Measurements from ENCODE around the gene UGT3A2.

The UGT3A2 gene, protein sequence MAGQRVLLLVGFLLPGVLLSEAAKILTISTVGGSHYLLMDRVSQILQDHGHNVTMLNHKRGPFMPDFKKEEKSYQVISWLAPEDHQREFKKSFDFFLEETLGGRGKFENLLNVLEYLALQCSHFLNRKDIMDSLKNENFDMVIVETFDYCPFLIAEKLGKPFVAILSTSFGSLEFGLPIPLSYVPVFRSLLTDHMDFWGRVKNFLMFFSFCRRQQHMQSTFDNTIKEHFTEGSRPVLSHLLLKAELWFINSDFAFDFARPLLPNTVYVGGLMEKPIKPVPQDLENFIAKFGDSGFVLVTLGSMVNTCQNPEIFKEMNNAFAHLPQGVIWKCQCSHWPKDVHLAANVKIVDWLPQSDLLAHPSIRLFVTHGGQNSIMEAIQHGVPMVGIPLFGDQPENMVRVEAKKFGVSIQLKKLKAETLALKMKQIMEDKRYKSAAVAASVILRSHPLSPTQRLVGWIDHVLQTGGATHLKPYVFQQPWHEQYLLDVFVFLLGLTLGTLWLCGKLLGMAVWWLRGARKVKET

DNA sequence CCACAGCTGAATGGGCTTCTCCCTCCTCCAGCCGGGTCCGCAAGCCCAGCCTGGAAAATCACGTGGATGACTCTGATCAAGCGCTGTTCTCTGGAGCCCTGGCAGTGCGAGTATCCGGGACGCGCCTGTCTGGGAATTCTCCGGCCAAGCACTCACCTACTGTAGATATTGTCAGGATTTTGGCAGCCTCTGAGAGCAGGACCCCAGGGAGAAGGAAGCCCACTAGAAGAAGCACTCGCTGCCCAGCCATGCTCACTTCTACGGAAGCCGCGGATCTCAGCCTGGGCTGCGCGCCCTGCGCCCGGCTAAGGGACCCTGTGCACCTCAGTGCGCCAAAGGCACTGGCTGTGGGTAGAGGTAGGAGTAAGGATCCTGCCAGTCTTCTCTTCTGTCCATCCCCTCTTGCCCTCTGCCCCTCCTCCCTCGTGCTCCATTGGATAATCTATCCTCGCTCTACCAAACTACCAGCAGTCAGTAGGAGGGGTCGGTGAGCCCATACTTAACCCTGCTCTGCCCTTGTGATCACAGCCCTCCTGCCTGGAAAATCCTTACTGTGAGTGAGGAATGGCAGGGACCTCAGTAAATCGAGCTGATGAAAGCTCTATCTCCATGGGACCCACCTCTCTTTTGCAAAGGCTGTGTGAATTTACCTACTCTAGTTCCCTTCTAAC lies at the start of gene UGT3A2:
TSS of gene UGT3A2 (minus strand) at position 343 of the 671 bp plus-strand sequence. CDS start at position 250, 93 bp downstream.
- DNase-seq = peak; percentile 26

DNA sequence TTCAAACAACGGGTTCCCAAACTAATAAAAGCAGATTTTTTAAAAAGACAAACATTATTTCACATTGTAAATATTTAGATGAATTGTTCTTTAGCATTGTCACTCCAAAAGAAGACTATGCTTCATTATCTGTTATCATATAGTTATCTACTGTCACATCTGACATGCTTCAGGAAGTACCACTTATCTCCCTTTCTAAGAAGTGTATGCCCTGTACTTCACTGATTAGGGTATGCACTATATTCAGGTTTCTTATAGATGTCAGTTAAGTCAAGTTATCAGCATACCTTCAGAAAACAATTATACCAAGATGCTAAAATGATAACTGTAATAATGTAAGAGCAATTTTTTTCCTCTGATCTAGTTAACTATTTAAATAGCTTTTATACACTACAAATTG lies 44.6 kb upstream of the UGT3A2 start:
- no peak for DNase-seq

DNA sequence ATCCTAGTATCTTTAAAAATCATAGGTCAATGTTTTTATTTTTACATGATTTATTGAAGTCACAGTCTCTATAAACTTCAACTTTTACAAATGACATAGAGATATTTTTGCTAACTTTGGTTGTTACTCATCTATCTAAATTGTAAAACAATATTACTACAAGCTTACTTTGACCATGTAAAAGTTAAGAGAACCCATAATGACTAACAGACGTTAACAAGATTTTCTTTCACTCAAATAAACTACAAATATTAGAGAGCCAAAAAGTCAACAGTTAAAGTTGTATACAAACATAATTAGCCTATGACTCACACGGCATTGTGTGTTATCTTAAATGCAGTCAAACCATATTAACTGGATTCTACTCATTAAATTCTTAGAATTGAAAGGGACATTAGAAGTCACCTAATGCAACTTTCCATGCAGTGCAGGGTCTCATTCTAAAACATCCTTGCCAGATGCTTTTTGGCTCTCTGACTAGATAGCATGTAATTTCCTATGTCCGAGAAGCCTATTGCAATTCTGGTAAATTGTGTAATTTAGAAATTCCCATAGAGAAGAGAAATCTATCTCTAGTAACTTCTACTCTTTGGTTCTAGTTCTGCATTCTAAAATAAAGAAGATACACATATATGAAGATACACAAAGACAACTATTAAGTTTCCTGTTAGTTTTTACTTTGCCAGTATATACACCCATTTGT lies 42.2 kb upstream of the UGT3A2 start:
- no peak for DNase-seq

DNA sequence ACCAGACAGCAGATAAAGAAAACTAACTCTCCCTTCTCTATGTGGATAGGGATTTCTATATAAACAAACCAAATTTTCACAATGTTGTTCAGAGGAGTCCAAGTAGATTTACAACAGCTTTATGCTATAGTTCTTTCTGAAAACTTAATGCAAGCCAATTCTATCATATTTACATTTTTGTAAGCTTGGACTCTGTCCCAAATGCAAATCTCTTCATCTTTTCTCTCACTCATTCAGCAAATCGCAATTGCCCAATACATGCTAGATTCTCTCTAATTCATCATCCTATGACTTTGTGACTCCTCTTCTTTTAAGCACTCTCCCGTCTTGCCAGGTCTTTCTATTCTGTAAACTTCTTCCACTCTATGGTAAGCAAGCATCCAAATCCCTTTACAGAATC lies 39.1 kb upstream of the UGT3A2 start:
- no peak for DNase-seq

DNA sequence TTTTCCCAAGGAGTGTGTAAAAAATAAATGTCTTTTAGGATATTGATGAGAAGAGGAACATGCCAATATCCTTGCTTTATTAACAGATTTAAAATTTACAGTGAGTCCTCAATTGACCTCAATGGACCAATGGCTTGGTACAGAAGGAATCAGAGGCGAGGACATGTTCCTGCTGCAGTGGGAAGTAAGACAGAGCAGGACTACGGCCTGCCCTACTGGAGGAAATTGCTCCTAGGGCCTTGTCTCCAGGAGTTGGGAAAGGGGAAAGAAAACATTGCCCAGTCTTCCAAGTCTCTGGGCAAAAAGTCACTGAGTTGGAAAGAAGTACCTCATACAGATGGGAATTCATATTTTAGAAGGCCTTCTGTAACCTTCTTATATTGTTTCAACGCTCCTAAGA lies 33.1 kb upstream of the UGT3A2 start:
- DNase-seq = no peak

DNA sequence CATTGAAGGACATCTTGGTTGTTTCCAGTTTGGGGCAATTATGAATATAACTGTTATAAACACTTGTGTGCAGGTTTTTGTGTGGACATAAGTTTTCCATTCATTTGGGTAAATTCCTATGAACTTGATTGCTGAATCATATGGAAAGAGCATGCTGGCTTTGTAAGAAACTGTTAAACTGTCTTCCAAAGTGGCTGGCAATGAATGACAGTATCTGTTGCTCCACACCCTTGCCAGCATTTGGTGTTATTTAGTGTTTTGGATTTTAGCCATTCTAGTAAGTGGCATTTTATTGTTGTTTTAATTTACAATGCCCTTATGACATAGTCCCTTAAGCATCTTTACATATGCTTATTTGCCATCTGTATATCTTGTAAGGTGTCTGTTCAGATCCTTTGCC lies 29.8 kb upstream of the UGT3A2 start:
- DNase-seq = no peak

DNA sequence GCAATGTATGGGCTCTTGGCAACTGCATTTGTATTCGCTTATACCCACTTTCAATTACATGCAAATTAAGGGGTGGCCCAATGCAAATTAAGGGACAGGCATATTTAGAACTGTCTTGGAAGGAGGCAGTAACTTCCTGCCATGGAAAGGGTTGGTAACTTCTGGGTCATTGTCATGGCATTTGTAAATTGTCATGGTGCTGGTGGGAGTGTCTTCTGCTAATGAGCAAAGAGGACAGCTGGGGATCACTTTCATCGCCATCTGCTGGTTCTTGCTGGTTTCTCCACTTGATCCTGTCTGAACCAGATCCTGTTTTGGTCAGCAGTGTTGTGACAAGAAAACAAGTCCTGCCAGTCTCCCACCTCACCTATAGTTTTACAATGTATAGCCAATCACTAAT lies 23.3 kb upstream of the UGT3A2 start:
- no peak for DNase-seq

DNA sequence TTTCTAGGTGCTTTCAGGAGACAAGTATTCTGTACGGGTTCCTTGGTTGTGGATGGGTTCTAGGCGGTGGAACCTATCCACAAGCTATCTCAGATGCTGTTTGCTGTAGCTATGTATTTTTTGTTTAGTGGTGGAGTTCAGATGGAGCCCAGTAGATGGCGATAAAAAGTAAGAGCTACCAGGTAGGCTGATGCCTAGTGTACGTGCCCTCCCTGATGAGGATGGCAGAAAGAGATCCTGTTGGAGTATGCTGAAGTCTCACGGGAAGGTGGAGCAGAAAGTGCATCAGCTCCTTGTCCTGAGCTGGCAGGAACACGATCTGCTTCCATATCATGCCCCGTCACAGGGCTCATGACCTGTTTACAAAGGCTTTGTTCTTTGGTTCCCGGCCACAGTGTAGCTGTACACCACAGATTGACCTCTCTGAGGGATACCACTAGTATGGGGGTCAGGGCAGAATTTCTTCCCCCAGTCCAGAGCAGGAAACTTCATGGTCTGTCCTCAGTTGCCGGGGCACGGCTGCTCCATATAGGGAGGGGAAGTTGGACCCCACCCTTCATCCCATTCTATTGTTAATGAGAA lies 12.6 kb upstream of the UGT3A2 start:
- peak; percentile 27 for DNase-seq

DNA sequence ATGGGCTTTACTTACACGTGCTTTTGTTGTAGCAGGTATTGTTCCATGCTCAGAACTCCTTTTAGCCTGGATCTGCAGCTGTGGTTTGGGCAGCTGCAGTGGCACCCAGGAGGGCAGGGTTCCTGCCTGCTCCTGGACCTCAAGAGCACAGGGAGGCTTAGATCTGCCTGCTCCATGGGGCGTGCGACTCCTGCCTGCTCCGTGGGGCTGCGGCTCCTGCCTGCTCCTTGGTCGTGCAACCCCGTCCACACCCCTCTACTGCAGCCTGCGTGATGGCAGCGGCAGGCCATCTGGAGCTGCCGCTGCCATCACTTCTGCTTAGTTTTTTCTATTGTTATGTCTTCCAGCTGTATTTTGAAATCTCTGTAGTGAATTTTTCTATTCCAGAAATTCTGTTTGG lies 11.7 kb upstream of the UGT3A2 start:
- DNase-seq = no peak

DNA sequence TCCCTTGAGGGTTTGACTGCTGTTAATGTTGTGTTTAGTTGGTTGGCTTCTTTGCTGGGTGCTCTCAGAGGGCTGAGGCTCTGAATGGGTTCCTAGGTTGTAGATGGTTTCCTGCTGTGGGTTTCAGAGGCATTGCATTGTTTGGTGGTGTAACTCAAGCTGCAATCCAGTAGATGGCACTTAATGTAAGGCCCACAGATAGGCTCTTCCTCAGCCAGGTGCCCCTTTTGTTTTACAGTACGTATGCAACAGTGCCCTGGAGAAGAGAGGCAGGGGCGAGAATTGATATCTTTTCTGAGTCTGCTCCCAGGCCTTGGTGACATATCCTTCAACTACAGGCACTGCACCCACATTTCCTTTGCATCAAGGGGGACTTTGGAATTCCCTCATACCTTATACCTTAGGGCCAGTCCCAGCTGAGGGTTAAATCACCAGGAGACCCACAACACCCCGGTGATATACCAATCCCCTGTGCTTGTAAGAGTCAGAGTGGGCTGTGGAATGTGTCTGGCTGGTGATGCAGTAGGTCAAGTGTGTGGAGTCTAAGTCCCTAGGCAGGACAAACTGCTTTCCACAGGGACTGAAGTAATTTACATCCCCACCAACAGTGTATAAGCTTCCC lies 7.0 kb upstream of the UGT3A2 start:
- DNase-seq = no peak

DNA sequence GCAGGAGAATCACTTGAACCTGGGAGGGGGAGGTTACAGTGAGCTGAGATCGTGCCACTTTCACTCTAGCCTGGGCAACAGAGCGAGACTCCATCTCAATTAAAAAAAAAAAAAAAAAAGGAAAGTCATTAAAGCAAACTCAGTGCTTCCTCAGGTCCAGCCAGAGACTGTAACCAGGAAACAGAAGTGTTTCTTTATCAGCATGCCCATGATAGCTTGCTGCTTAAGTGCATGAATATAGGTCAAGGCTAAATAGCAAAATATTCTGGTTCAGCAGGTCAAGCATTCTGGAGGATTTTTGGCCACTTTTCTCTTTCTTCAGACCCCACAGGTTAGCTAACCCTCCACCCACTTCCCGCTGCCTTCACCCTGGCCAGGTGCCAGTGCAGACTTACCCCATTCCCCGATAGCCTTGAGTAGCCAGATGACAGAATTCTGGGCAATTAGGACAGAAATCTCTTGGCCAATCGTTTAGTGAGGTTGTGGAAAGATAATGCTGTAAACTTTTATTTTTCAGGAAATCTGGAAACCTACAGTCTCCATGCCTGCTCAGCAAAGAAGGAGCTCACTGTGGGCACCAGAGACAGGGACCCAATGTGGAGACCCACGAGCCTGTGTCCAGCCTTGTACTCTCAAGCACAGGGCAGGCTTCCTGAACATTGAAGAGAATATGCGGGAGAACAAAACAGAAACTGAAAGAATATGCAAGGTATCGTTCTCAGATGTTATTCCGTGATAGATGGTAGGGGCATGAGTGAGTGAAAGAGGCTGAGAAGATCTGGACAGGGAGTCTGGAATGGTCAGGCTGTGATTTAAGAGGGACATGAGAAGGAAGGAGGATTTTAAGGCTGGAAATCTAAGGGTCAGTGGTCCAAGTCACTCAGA lies 4.2 kb upstream of the UGT3A2 start:
- no peak for DNase-seq

DNA sequence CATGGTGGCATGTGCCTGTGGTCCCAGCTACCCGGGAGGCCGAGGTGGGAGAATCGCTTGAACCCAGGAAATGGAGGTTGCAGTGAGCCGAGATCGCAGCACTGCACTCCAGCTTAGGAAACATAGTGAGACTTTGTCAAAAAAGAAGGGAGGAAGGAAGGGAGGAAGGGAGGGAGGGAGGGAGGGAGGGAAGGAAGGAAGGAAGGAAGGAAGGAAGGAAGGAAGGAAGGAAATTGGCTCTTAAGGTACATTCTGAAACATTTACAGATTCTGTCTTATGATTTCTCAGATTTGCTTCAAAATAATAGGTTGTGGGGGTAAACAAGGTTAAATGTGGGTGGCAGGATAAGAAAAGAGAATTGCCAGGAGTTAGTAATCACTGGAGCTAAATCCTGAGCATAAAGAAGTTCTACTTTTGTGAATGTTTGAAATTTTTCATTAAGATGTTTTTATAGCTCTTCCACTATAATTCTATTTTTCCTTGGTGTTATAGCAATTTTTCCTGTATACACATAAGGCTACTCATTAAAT lies 2.1 kb upstream of the UGT3A2 start:
- DNase-seq = no peak

DNA sequence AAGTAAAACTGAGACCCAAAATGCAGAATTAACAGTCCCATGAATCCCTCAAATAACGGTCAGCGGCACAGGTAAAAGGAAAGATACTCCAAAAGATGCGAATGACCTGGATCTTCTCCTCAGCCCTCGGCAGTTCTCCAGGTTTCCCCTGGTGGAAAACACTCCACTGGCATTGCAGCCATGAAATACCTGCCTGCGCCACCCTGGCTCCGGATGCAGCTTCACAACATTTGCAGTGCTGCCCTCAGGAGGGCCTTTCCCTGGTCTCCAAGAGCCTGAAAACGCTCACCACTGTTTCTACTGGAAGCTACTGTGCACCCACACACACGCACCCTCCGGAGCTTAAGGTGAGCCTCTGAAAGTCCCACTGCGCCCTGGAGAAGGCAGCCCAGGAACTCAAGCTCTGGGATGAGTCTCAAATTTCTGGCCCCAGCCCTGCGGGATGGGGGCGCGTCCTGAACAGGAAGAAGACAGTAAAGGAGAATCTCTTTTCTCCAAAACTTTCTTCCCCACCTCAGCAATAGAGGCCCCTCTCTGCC lies 612 bp downstream of the UGT3A2 start:
- DNase-seq = no peak

DNA sequence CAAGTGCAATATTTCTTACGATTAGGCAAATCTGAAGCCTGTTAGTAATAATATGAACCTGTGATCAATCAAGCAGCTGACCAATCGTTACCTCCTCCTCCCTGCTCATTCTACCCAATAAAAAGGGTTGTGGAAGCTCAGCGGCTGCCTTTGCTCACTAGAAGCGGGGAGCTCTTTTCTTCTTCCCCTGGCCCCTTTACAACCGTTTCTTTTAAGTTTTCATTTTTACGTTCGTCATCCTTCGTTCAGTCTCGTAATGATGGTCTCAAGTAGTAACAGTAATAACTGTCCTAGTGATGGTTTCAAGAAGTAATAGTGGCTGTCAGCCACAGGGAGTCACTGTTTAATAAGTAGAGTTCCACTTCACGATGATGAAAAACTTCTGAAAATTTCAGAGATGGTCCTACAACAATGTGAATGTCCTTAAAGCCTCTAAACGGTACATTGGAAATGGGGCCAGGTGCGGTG lies 6.2 kb downstream of the UGT3A2 start:
- DNase-seq = no peak

DNA sequence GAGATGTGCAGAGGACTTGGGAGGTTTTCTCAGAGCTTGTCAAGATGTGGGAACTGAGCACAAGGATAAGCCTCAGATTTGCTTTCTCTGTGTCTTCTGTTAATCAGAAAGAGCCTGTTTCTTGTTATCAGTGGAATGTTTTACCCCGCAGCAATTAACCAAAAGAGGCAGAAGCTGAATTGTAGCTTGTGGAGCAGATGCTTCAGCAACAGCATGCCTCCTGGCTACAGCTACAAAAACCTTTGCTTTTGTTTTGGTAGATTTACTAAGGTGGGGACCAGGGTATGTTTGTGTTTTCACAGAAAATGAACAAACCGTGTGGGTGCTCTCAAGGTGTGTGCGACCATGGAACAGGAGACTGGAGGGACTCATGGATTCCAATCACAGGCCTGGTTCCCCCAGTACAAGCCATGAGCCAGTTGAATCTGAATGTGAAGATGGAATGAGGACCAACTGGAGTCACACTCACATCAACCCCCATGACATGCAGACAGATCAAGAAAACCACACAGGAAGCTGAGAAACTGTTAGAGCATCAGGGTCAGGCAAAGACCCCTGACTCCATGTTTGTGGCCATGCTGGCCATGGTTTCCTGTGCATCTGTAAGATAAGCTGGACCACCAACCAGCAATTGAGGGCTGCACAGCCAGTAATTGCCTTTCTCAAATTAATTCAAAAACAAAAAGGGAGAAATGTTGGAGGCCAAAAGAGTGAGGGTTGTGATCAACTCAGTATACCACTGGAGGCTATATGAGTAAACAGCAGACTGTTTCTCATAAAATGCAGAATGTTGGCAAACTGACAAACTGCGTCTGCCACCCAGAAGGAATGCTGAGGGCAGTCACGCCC lies 6.9 kb downstream of the UGT3A2 start:
- DNase-seq = no peak

DNA sequence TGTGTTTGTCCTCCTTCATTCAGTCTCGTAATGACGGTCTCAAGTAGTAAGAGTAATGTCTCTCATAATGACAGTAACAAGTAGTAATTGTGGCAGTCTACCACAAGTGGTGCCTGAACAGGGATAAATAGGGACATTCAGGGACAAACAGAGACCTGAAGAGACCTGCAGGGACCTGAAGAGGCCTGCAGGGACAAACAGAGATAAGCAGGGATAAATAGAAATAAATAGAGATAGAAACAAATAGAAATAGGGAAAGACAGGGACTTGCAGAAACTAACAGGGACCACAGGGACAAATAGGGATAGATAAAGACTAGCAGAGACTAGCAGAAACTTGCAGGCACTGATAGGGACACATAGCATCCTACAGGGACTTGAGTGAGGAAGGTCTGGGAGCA lies 7.9 kb downstream of the UGT3A2 start:
- DNase-seq = no peak

DNA sequence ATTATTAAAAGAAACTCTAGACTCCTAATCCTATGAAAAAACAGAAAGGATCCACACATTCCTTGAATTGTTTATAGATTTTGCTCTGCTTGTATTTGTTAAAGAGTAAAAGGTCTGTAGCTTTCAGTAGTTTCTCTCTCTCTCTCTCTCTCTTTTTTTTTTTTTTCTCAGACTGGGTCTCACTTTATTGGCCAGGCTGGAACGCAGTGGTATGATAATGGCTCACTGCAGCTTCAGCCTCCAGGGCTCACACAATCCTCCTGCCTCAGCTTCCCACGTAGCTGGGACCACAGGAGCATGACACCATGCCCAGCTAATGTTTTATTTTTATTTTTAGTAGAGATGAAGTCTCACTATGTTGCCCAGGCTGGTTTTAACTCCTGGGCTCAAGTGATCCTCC lies 9.3 kb downstream of the UGT3A2 start:
- no peak for DNase-seq

DNA sequence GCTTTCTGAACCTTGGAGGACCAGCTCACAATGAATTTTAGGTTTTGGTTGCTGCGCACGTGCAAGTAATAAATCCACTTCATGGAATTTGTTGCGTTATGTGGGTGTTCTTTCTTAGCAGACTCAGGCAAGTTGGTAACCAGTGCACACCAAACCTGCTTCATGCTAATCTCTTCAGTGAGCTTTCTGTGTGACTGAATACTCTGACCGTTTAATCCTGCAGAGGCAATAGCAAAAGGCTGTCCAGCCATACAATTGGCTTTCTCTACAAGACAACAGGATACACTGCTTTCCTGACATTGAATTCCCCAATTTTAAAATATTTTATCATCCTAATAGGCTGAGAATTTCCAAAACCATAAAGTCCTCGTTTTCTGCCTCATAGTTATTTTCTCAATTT lies 10.3 kb downstream of the UGT3A2 start:
- DNase-seq = no peak

DNA sequence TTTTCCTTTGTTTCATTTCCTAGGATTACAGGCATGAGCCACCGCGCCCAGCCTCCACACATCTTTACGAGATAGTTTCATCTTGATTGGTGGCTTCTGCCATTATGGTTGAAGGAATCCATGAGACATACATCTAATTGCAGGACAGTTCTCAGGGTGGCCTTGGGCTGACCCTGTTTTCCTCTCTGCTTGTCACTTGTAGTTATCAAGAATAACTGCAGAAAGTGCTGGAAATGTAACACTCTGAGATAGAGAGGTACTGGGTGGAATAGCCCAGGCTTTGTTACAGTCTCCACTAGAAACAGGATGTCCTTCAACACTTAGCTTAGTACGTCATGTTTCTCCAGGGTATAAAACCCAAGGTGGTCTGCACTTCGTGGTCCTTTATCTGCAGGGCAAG lies 10.7 kb downstream of the UGT3A2 start:
- DNase-seq = no peak

DNA sequence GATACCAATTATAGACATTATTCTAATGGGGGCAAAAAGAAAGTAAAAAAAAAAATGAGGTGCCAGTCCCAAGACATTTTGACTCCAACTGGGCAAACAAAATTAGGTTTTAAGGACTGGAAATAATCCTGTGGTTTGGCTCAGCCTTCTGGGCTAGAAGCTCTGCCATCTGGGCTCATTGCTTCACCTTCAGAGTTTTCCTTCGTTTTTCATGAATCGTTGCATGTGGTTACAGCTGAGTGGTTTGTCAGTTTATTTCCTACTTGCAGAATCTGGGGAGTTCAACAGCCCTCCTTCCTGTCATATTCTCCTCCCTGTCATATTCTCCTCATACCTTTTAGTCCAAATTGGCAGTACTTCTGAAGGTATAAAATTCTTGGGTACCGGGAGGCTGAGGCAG lies 12.0 kb downstream of the UGT3A2 start:
- DNase-seq = no peak

Measured in femur (tissue), 1 donor.